ENCODE measurements around the gene GABRG3. TPM values are rescaled to one million over a fixed set of nuclear protein-coding genes. Genes with fewer than 3 reads are reported as not detected.

GABRG3 gene
- total RNA-seq, 1 donor from 2014 or later: not detected

- intact Hi-C loops (cut with micrococcal nuclease): no loop called here
- Mint-ChIP-seq H3K9me3 (peaks cover 39% of the 10 kb centered on the region), H3K36me3 (ENCODE audit: low read depth) (no peaks in the 10 kb centered on the region), H3K4me1 (ENCODE audit: low read depth) (no peaks in the 10 kb centered on the region), H3K27me3 (ENCODE audit: low read depth) (no peaks in the 10 kb centered on the region), H3K4me3 (ENCODE audit: low read depth) (no peak overlapping the region), H3K27ac (no peak overlapping the region)
- no peak for DNase-seq (ENCODE audit: low spot score)
These were observed 263.6 kb downstream of the GABRG3 start for GRCh38 chr15:27234593-27234992.

- Mint-ChIP-seq H3K4me1 (ENCODE audit: low read depth) (no peaks in the 10 kb centered on the region), H3K27ac (no peak overlapping the region), H3K9me3 (peaks cover 35% of the 10 kb centered on the region), H3K27me3 (ENCODE audit: low read depth) (no peaks in the 10 kb centered on the region), H3K36me3 (ENCODE audit: low read depth) (no peaks in the 10 kb centered on the region), H3K4me3 (ENCODE audit: low read depth) (no peak overlapping the region)
- intact Hi-C loops (cut with micrococcal nuclease): no loop called here
- no peak for DNase-seq (ENCODE audit: low spot score)
These were observed 264.2 kb downstream of the GABRG3 start for GRCh38 chr15:27235161-27235560.

GRCh38 chr15:27235681-27236080 is 264.7 kb downstream of the GABRG3 start:
- no peaks in the 10 kb centered on the region for H3K4me1 Mint-ChIP-seq (ENCODE audit: low read depth)

GRCh38 chr15:27237319-27237939 is 266.4 kb downstream of the GABRG3 start:
- no peaks in the 10 kb centered on the region for H3K36me3 Mint-ChIP-seq (ENCODE audit: low read depth)
- intact Hi-C loops (cut with micrococcal nuclease): no loop called here

More at GRCh38 chr15:27235681-27236080, 264.7 kb downstream of the GABRG3 start:
- intact Hi-C loops (cut with micrococcal nuclease): no loop called here
- Mint-ChIP-seq H3K9me3 (peaks cover 34% of the 10 kb centered on the region), H3K27me3 (ENCODE audit: low read depth) (no peaks in the 10 kb centered on the region), H3K27ac (no peak overlapping the region), H3K36me3 (ENCODE audit: low read depth) (no peaks in the 10 kb centered on the region), H3K4me3 (ENCODE audit: low read depth) (no peak overlapping the region)
- DNase-seq (ENCODE audit: low spot score): no peak

GRCh38 chr15:27238209-27238608 is 267.2 kb downstream of the GABRG3 start:
- intact Hi-C loops (cut with micrococcal nuclease): no loop called here
- Mint-ChIP-seq H3K4me1 (ENCODE audit: low read depth) (no peaks in the 10 kb centered on the region), H3K27me3 (ENCODE audit: low read depth) (no peaks in the 10 kb centered on the region), H3K9me3 (peaks cover 31% of the 10 kb centered on the region), H3K4me3 (ENCODE audit: low read depth) (no peak overlapping the region), H3K27ac (no peak overlapping the region), H3K36me3 (ENCODE audit: low read depth) (no peaks in the 10 kb centered on the region)
- DNase-seq (ENCODE audit: low spot score): no peak

More at GRCh38 chr15:27237319-27237939, 266.4 kb downstream of the GABRG3 start:
- Mint-ChIP-seq H3K9me3 (peaks cover 28% of the 10 kb centered on the region), H3K27me3 (ENCODE audit: low read depth) (no peaks in the 10 kb centered on the region), H3K4me3 (ENCODE audit: low read depth) (no peak overlapping the region), H3K27ac (no peak overlapping the region), H3K4me1 (ENCODE audit: low read depth) (no peaks in the 10 kb centered on the region)
- DNase-seq (ENCODE audit: low spot score): no peak

- H3K27me3 Mint-ChIP-seq (ENCODE audit: low read depth): no peaks in the 10 kb centered on the region
- intact Hi-C loops (cut with micrococcal nuclease): no loop called here
- no peaks in the 10 kb centered on the region for H3K36me3 Mint-ChIP-seq (ENCODE audit: low read depth)
These were observed 267.9 kb downstream of the GABRG3 start for GRCh38 chr15:27238707-27239423.

GRCh38 chr15:27241943-27242342 is 271.0 kb downstream of the GABRG3 start:
- peaks cover 24% of the 10 kb centered on the region for H3K9me3 Mint-ChIP-seq
- no peak for DNase-seq (ENCODE audit: low spot score)
- no peaks in the 10 kb centered on the region for H3K4me1 Mint-ChIP-seq (ENCODE audit: low read depth)
- H3K36me3 Mint-ChIP-seq (ENCODE audit: low read depth): no peaks in the 10 kb centered on the region
- no peak overlapping the region for H3K4me3 Mint-ChIP-seq (ENCODE audit: low read depth)
- no peaks in the 10 kb centered on the region for H3K27me3 Mint-ChIP-seq (ENCODE audit: low read depth)
- no peak overlapping the region for H3K27ac Mint-ChIP-seq
- intact Hi-C loops (cut with micrococcal nuclease): no loop called here

More at GRCh38 chr15:27238707-27239423, 267.9 kb downstream of the GABRG3 start:
- Mint-ChIP-seq H3K9me3 (peaks cover 31% of the 10 kb centered on the region), H3K4me1 (ENCODE audit: low read depth) (no peaks in the 10 kb centered on the region), H3K27ac (no peak overlapping the region), H3K4me3 (ENCODE audit: low read depth) (no peak overlapping the region)
- no peak for DNase-seq (ENCODE audit: low spot score)

- Mint-ChIP-seq H3K4me1 (ENCODE audit: low read depth) (no peaks in the 10 kb centered on the region), H3K27ac (no peak overlapping the region)
These were observed 273.1 kb downstream of the GABRG3 start for GRCh38 chr15:27244047-27244446.

GRCh38 chr15:27248251-27248650 is 277.3 kb downstream of the GABRG3 start:
- H3K4me1 Mint-ChIP-seq (ENCODE audit: low read depth): no peaks in the 10 kb centered on the region
- no peak overlapping the region for H3K4me3 Mint-ChIP-seq (ENCODE audit: low read depth)
- no peaks in the 10 kb centered on the region for H3K36me3 Mint-ChIP-seq (ENCODE audit: low read depth)
- H3K27ac Mint-ChIP-seq: no peak overlapping the region
- H3K9me3 Mint-ChIP-seq: peaks cover 35% of the 10 kb centered on the region
- intact Hi-C loops (cut with micrococcal nuclease): no loop called here
- no peak for DNase-seq (ENCODE audit: low spot score)
- no peaks in the 10 kb centered on the region for H3K27me3 Mint-ChIP-seq (ENCODE audit: low read depth)

More at GRCh38 chr15:27244047-27244446, 273.1 kb downstream of the GABRG3 start:
- intact Hi-C loops (cut with micrococcal nuclease): no loop called here
- Mint-ChIP-seq H3K9me3 (peaks cover 31% of the 10 kb centered on the region), H3K27me3 (ENCODE audit: low read depth) (no peaks in the 10 kb centered on the region), H3K36me3 (ENCODE audit: low read depth) (no peaks in the 10 kb centered on the region), H3K4me3 (ENCODE audit: low read depth) (no peak overlapping the region)
- no peak for DNase-seq (ENCODE audit: low spot score)

GRCh38 chr15:27249046-27249759 is 278.2 kb downstream of the GABRG3 start:
- Mint-ChIP-seq H3K4me1 (ENCODE audit: low read depth) (no peaks in the 10 kb centered on the region), H3K9me3 (peaks cover 33% of the 10 kb centered on the region), H3K27me3 (ENCODE audit: low read depth) (no peaks in the 10 kb centered on the region), H3K4me3 (ENCODE audit: low read depth) (no peak overlapping the region), H3K27ac (no peak overlapping the region), H3K36me3 (ENCODE audit: low read depth) (no peaks in the 10 kb centered on the region)
- no peak for DNase-seq (ENCODE audit: low spot score)
- intact Hi-C loops (cut with micrococcal nuclease): no loop called here

GRCh38 chr15:27249760-27250109 is 278.8 kb downstream of the GABRG3 start:
- H3K4me1 Mint-ChIP-seq (ENCODE audit: low read depth): no peaks in the 10 kb centered on the region
- intact Hi-C loops (cut with micrococcal nuclease): no loop called here
- H3K9me3 Mint-ChIP-seq: peaks cover 36% of the 10 kb centered on the region
- no peaks in the 10 kb centered on the region for H3K27me3 Mint-ChIP-seq (ENCODE audit: low read depth)
- DNase-seq (ENCODE audit: low spot score): no peak
- H3K4me3 Mint-ChIP-seq (ENCODE audit: low read depth): no peak overlapping the region
- H3K36me3 Mint-ChIP-seq (ENCODE audit: low read depth): no peaks in the 10 kb centered on the region
- H3K27ac Mint-ChIP-seq: no peak overlapping the region

- H3K27me3 Mint-ChIP-seq (ENCODE audit: low read depth): no peaks in the 10 kb centered on the region
- intact Hi-C loops (cut with micrococcal nuclease): no loop called here
- DNase-seq (ENCODE audit: low spot score): no peak
- no peak overlapping the region for H3K4me3 Mint-ChIP-seq (ENCODE audit: low read depth)
- peaks cover 32% of the 10 kb centered on the region for H3K9me3 Mint-ChIP-seq
- H3K4me1 Mint-ChIP-seq (ENCODE audit: low read depth): no peaks in the 10 kb centered on the region
- no peaks in the 10 kb centered on the region for H3K36me3 Mint-ChIP-seq (ENCODE audit: low read depth)
- H3K27ac Mint-ChIP-seq: no peak overlapping the region
These were observed 279.2 kb downstream of the GABRG3 start for GRCh38 chr15:27250223-27250622.

GRCh38 chr15:27254055-27254454 is 283.1 kb downstream of the GABRG3 start:
- Mint-ChIP-seq H3K27ac (no peak overlapping the region), H3K4me3 (ENCODE audit: low read depth) (no peak overlapping the region), H3K9me3 (peaks cover 26% of the 10 kb centered on the region), H3K36me3 (ENCODE audit: low read depth) (no peaks in the 10 kb centered on the region), H3K4me1 (ENCODE audit: low read depth) (no peaks in the 10 kb centered on the region), H3K27me3 (ENCODE audit: low read depth) (no peaks in the 10 kb centered on the region)
- intact Hi-C loops (cut with micrococcal nuclease): no loop called here
- DNase-seq (ENCODE audit: low spot score): no peak

Data from activated T-helper 2 cell treated with anti-CD3 and anti-CD28 coated beads, Interferon-gamma antibody, Interleukin-2, Interleukin-4, amounts not matched to agents 10 μg/mL and 5 μg/mL and 100 μg/mL, durations not matched to agents 14 hours and 24 hours and 36 hours (primary cell).